ENCODE results near the gene AMOTL1. TPM values are rescaled to one million over a fixed set of nuclear protein-coding genes. Genes with fewer than 3 reads are reported as not detected.

The AMOTL1 gene
- total and polyA plus RNA-seq, 12 donors = 3.0 to 26.7 (median 19.5) TPM

GRCh38 chr11:94814272-94814976 is 46.3 kb downstream of the AMOTL1 start:
- WGBS, 4 donors = 64 to 77% (median 70%) methylated on average over 7 of the region's 7 CpGs
- Histone ChIP-seq H3K27me3 (no peaks in the 10 kb centered on the region), H3K9me3 (replicated peaks in 1 of 3) (no peaks in the 10 kb centered on the region), H3K27ac (peak overlapping the region in 2 of 5 donors; percentile 20 to 71), H3K4me3 (no peak overlapping the region), H3K36me3 (replicated peaks in 1 of 2) (no peaks in the 10 kb centered on the region), H3K4me1 (replicated peaks in 1 of 2) (peaks cover 0 to 3% of the 10 kb centered on the region in 2 donors)
- no peak for DNase-seq
- intact Hi-C loops (cut with DNase I) = no loop called here
- TF ChIP-seq POLR2A (IDR thresholded peaks at IDR 0.05) (no peak), CTCF (IDR thresholded peaks at IDR 0.05) (no peak)

- Histone ChIP-seq H3K27ac (peak overlapping the region in 1 of 5 donors; percentile 14), H3K4me3 (no peak overlapping the region), H3K4me1 (replicated peaks in 1 of 2) (peaks cover 0 to 3% of the 10 kb centered on the region in 2 donors), H3K27me3 (no peaks in the 10 kb centered on the region), H3K36me3 (replicated peaks in 1 of 2) (no peaks in the 10 kb centered on the region), H3K9me3 (replicated peaks in 1 of 3) (no peaks in the 10 kb centered on the region)
- intact Hi-C loops (cut with DNase I) = no loop called here
- TF ChIP-seq CTCF (IDR thresholded peaks at IDR 0.05) (no peak), POLR2A (IDR thresholded peaks at IDR 0.05) (no peak)
- DNase-seq = no peak
- 91 to 95% (median 93%) methylated on average over 4 of the region's 4 CpGs for WGBS, 4 donors
Observed at GRCh38 chr11:94815705-94816344, 47.7 kb downstream of the AMOTL1 start.

- no peaks in the 10 kb centered on the region for H3K27me3 ChIP-seq
- no peaks in the 10 kb centered on the region for H3K9me3 ChIP-seq (replicated peaks in 1 of 3)
- peaks cover 0 to 3% of the 10 kb centered on the region in 2 donors for H3K4me1 ChIP-seq (replicated peaks in 1 of 2)
- no peak overlapping the region for H3K27ac ChIP-seq
- H3K4me3 ChIP-seq = no peak overlapping the region
- peaks cover 0 to 9% of the 10 kb centered on the region in 2 donors for H3K36me3 ChIP-seq (replicated peaks in 1 of 2)
- 96 to 97% (median 96%) methylated on average over 7 of the region's 7 CpGs for WGBS, 4 donors
- TF ChIP-seq POLR2A (IDR thresholded peaks at IDR 0.05) (no peak), CTCF (IDR thresholded peaks at IDR 0.05) (no peak)
- intact Hi-C loops (cut with DNase I) = no loop called here
- DNase-seq = no peak
Observed at GRCh38 chr11:94820480-94820879, 52.3 kb downstream of the AMOTL1 start.

- Histone ChIP-seq H3K27ac (no peak overlapping the region), H3K27me3 (no peaks in the 10 kb centered on the region), H3K36me3 (replicated peaks in 1 of 2) (peaks cover 0 to 9% of the 10 kb centered on the region in 2 donors), H3K9me3 (replicated peaks in 1 of 3) (no peaks in the 10 kb centered on the region), H3K4me1 (replicated peaks in 1 of 2) (peaks cover 0 to 2% of the 10 kb centered on the region in 2 donors), H3K4me3 (no peak overlapping the region)
- TF ChIP-seq POLR2A (IDR thresholded peaks at IDR 0.05) (no peak), CTCF (IDR thresholded peaks at IDR 0.05) (no peak)
- WGBS, 4 donors = 97 to 99% (median 98%) methylated on average over 14 of the region's 14 CpGs
- intact Hi-C loops (cut with DNase I) = no loop called here
- DNase-seq = no peak
Observed at GRCh38 chr11:94821439-94821838, 53.3 kb downstream of the AMOTL1 start.

Measured in adrenal gland (tissue), 12 donors.